ENCODE results near the gene TPM4. TPM values are rescaled to one million over a fixed set of nuclear protein-coding genes. Genes with fewer than 3 reads are reported as not detected.

TPM4 gene
- polyA plus RNA-seq, 3 donors, result 144 to 170 (median 146) TPM

GRCh38 chr19:16096280-16096855 lies 20.1 kb downstream of the TPM4 start:
- no peak overlapping the region for H3K4me3 ChIP-seq (replicated peaks in 1 of 3; ENCODE audit: low read depth in 2 of 3, low read length in 3 of 3)
- DNase-seq, result no peak
- peaks cover 42% of the 10 kb centered on the region for H4K20me1 ChIP-seq (ENCODE audit: insufficient read depth, low read length)
- Mint-ChIP-seq H3K27ac (peak overlapping the region in 4 of 7 donors; percentile 28 to 78 (median 54)), H3K4me3 (no peak overlapping the region), H3K9me3 (no peaks in the 10 kb centered on the region), H3K4me1 (no peaks in the 10 kb centered on the region), H3K36me3 (peaks cover 79 to 99% of the 10 kb centered on the region in 2 donors), H3K27me3 (ENCODE audit: low read depth in 3 of 3) (peaks cover 0 to 2% (median 0%) of the 10 kb centered on the region in 3 donors)
- peaks cover 83 to 98% of the 10 kb centered on the region in 2 donors for H3K36me3 ChIP-seq (replicated peaks in 1 of 2; ENCODE audit: control insufficient read depth in 1 of 2, insufficient read depth in 2 of 2, low read length in 2 of 2)
- no peak overlapping the region for H3K9ac ChIP-seq (ENCODE audit: insufficient read depth, low read length, poor library complexity, severe bottlenecking)
- TF ChIP-seq, protein P1, sequence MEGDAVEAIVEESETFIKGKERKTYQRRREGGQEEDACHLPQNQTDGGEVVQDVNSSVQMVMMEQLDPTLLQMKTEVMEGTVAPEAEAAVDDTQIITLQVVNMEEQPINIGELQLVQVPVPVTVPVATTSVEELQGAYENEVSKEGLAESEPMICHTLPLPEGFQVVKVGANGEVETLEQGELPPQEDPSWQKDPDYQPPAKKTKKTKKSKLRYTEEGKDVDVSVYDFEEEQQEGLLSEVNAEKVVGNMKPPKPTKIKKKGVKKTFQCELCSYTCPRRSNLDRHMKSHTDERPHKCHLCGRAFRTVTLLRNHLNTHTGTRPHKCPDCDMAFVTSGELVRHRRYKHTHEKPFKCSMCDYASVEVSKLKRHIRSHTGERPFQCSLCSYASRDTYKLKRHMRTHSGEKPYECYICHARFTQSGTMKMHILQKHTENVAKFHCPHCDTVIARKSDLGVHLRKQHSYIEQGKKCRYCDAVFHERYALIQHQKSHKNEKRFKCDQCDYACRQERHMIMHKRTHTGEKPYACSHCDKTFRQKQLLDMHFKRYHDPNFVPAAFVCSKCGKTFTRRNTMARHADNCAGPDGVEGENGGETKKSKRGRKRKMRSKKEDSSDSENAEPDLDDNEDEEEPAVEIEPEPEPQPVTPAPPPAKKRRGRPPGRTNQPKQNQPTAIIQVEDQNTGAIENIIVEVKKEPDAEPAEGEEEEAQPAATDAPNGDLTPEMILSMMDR (IDR thresholded peaks at IDR 0.05), result no peak
- H3K79me2 ChIP-seq (ENCODE audit: insufficient read depth, low read length), result peaks cover 16% of the 10 kb centered on the region
- no peaks in the 10 kb centered on the region for H3K27me3 ChIP-seq (ENCODE audit: control insufficient read depth in 2 of 2, insufficient read depth in 2 of 2, low read length in 2 of 2)
- H3K9me3 ChIP-seq (replicated peaks in 1 of 2; ENCODE audit: control insufficient read depth in 1 of 2, insufficient read depth in 1 of 2, low read length in 2 of 2), result no peaks in the 10 kb centered on the region
- no peak overlapping the region for H3K4me2 ChIP-seq (replicated peaks; ENCODE audit: extremely low read depth, low read length, poor library complexity, severe bottlenecking)
- no peaks in the 10 kb centered on the region for H3K4me1 ChIP-seq (ENCODE audit: control insufficient read depth in 1 of 2, insufficient read depth in 2 of 2, low read length in 2 of 2)
- 100% methylated on average over 1 of the region's 10 CpGs for WGBS (ENCODE audit: insufficient coverage)
- intact Hi-C loops (cut with micrococcal nuclease), result no loop called here
- peak overlapping the region in 1 of 2 donors; percentile 15 for H3K27ac ChIP-seq (ENCODE audit: low read depth in 1 of 2, low read length in 2 of 2)
- H2AFZ ChIP-seq (ENCODE audit: insufficient read depth, low read depth, low read length, poor library complexity, severe bottlenecking), result no peak overlapping the region

DNA sequence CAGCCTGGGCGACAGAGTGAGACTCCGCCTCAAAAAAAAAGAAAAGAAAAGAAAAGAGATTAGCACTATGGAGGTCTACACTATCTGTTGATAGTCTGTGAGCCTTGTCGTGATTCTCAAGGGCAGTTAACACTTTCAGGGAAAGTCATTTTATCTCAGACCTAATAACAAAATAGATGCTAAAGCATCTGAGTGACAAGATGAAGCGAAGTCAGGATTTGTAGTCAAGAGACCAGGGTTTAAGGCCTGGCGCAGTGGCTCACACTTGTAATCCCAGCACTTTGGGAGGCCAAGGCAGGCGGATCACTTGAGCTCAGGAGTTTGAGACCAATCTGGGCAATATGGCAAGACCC lies 22.1 kb downstream of the TPM4 start:
- Mint-ChIP-seq H3K27me3 (ENCODE audit: low read depth in 3 of 3) (peaks cover 0 to 2% (median 0%) of the 10 kb centered on the region in 3 donors), H3K4me3 (no peak overlapping the region), H3K4me1 (no peaks in the 10 kb centered on the region), H3K9me3 (no peaks in the 10 kb centered on the region), H3K36me3 (peaks cover 82 to 99% of the 10 kb centered on the region in 2 donors), H3K27ac (peak overlapping the region in 1 of 7 donors; percentile 34)
- no peak overlapping the region for H3K4me2 ChIP-seq (replicated peaks; ENCODE audit: extremely low read depth, low read length, poor library complexity, severe bottlenecking)
- peaks cover 82 to 98% of the 10 kb centered on the region in 2 donors for H3K36me3 ChIP-seq (replicated peaks in 1 of 2; ENCODE audit: control insufficient read depth in 1 of 2, insufficient read depth in 2 of 2, low read length in 2 of 2)
- intact Hi-C loops (cut with micrococcal nuclease), result no loop called here
- no peak for DNase-seq
- 100% methylated on average over 3 of the region's 6 CpGs for WGBS (ENCODE audit: insufficient coverage)
- H3K4me1 ChIP-seq (ENCODE audit: control insufficient read depth in 1 of 2, insufficient read depth in 2 of 2, low read length in 2 of 2), result peaks cover 0 to under 1% of the 10 kb centered on the region in 2 donors
- H2AFZ ChIP-seq (ENCODE audit: insufficient read depth, low read depth, low read length, poor library complexity, severe bottlenecking), result no peak overlapping the region
- H4K20me1 ChIP-seq (ENCODE audit: insufficient read depth, low read length), result peaks cover 37% of the 10 kb centered on the region
- no peaks in the 10 kb centered on the region for H3K27me3 ChIP-seq (ENCODE audit: control insufficient read depth in 2 of 2, insufficient read depth in 2 of 2, low read length in 2 of 2)
- TF ChIP-seq, protein P1 (IDR thresholded peaks at IDR 0.05), result no peak
- H3K4me3 ChIP-seq (replicated peaks in 1 of 3; ENCODE audit: low read depth in 2 of 3, low read length in 3 of 3), result no peak overlapping the region
- no peaks in the 10 kb centered on the region for H3K9me3 ChIP-seq (replicated peaks in 1 of 2; ENCODE audit: control insufficient read depth in 1 of 2, insufficient read depth in 1 of 2, low read length in 2 of 2)
- H3K9ac ChIP-seq (ENCODE audit: insufficient read depth, low read length, poor library complexity, severe bottlenecking), result no peak overlapping the region
- H3K27ac ChIP-seq (ENCODE audit: low read depth in 1 of 2, low read length in 2 of 2), result no peak overlapping the region
- peaks cover 16% of the 10 kb centered on the region for H3K79me2 ChIP-seq (ENCODE audit: insufficient read depth, low read length)

Data from CD14-positive monocyte (primary cell).